GM19035 (cell line): Measurements from ENCODE around the gene PRKAR2B.

Source experiments
- ATAC-seq: cut with Tn5 transposase; IDR thresholded peaks from one replicate; pipeline ENCODE4 v1.9.1; 2021; ENCODE audit not compliant: unreplicated experiment

Gene PRKAR2B

GRCh38 chr7:107173691-107174406 is 129.3 kb downstream of the PRKAR2B start:
- ATAC-seq: peak; percentile 64

- ATAC-seq: no peak
Observed at GRCh38 chr7:107179326-107180164, 135.0 kb downstream of the PRKAR2B start.

DNA sequence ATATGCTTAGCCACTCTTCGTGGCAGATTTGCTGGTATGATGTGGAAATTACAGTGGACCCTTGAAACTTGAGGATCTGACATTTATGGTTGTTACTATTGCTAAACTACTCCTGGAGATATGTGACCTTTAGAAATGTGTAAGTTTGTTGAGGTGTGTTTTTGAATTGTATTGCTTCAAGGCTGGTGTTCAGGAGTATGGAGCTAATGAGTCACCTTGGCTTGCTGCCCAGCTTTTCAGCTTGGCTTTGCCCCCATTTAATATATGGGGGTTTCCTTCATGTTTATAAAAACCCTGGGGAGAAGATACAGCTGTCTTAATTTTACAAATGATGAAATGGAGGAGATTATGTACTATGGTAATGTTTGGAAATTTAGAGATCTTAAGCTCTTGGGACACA is 135.9 kb downstream of the PRKAR2B start:
- no peak for ATAC-seq

GRCh38 chr7:107181172-107181571 is 136.7 kb downstream of the PRKAR2B start:
- ATAC-seq: no peak

DNA sequence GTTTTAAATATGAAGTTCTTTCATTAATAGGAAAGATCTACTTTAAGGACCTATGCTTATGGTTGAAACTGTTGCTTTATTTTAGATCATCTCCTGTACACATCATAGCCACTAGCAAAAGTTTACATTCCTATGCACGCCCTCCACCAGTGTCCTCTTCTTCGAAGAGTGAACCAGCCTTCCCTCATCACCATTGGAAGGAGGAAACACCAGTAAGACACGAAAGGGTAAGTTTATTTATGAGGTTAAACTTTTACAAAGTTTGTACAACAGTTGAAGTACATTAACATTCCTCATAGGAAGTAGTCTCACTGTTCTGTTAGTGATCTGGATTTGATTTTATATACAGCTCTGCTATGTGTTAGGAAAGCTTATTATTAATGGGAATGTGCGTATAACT is 141.2 kb downstream of the PRKAR2B start:
- ATAC-seq: no peak

GRCh38 chr7:107186240-107186639 is 141.7 kb downstream of the PRKAR2B start:
- ATAC-seq: no peak

GRCh38 chr7:107187774-107188173 is 143.3 kb downstream of the PRKAR2B start:
- ATAC-seq: no peak

DNA sequence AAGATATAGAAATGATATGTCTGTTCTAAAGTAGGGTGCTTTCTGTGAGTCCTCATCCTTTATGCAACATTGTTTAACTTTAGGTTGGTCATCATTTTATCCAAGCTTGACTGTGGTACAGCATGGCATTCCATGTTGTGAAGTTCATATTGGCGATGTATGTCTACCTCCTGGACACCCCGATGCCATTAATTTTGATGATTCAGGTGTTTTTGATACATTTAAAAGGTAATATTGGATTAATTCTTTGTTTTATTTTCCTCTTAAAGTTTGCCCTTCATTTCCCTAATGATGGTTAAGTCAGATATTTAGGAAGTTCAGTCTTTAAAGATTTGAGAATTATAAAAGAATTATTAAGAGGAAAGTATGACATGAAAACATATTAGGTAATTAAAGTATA is 145.6 kb downstream of the PRKAR2B start:
- ATAC-seq: no peak

DNA sequence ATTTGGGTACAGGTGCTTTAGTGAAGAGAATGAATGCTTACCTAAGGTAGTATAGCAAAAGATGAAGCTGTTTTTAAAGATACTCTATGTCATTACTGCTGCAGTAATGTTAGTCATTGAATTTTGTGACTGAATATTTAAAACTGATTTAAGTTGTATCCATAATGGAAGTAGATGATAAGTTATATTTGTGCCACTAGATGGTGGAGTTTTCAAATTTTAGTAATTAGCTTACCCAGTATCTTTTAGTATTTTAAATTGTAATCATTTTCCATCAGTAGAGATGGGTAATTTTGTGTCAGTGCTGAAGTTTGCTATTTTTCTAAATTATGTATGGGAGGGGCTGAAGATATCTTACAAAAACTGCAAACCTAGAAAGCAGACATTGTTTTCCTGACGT is 149.5 kb downstream of the PRKAR2B start:
- ATAC-seq: no peak

DNA sequence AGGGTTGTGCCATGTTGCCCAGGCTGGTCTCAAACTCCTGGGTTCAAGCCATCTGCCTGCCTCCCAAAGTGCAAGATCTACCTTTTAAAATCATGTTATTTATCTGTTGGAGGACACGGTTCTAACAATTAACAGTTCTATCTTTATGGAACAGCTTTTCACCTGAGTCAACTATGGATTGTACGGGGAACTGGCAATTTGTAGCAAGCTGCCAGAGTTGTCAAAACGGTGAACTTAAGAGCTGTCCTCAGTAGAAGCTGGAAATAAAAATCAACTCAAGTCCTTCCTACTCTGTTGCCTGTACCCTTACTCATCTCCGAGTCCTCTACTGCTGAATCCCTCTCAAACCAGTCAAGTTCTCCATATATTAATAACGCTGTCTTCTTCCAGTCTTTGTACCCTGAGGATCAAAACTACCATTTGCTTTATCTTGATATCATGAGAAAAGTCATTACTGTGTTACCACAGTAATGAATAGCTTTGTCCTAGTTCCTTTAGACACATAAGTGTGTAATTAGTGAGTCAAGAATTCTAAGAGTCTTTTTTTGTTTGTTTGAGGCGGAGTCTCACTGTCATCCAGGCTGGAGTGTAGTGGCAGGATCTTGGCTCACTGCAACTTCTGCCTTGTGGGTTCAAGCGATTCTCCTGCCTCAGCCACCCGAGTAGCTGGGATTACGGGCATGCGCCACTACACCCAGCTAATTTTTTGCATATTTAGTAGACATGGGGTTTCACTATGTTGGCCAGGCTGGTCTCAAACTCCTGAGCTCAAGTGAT is 152.5 kb downstream of the PRKAR2B start:
- no peak for ATAC-seq

GRCh38 chr7:107201795-107202450 is 157.4 kb downstream of the PRKAR2B start:
- no peak for ATAC-seq

- no peak for ATAC-seq
Observed at GRCh38 chr7:107203607-107204006, 159.1 kb downstream of the PRKAR2B start.

GRCh38 chr7:107206136-107206535 is 161.6 kb downstream of the PRKAR2B start:
- no peak for ATAC-seq

DNA sequence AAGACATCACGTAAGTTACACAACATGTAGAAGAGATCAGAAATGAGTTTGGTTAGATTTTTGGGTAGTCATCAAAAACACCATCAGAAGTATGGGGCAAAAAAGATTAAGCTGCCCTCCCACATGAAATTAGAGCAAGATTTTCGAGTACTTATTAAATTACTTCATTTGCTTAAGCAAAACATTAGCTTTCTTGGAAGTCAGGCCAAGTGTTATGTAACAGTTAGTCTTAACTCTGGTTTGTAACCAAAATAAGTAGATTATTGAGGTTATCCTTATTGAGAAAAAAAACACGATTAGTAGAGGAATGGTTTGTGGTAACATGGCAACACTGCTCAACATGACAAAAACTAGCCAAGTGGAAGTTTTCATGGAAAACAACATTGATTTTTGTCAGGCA is 162.2 kb downstream of the PRKAR2B start:
- no peak for ATAC-seq

DNA sequence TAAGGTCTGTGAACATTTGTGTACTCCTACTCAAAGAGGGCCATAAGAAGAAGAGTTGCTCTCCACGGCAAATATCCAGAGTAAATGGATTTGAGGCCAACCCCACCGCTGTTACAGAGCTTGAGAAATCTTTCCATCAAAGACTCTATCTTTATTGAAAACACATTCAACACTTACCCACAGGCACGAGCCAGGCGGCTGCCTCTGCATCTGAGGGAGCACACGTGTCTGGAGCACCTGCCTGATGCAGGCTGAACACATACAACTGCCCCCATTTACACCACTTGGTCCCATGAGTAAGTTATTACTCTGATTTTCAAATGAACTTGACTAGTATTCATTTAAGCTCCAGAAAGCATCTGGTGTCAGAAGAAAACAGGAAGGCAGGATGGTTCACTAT is 163.0 kb downstream of the PRKAR2B start:
- no peak for ATAC-seq

- no peak for ATAC-seq
Observed at GRCh38 chr7:107208024-107208521, 163.6 kb downstream of the PRKAR2B start.

- no peak for ATAC-seq
Observed at GRCh38 chr7:107208563-107208962, 164.1 kb downstream of the PRKAR2B start.

GRCh38 chr7:107209565-107209964 is 165.1 kb downstream of the PRKAR2B start:
- no peak for ATAC-seq

- ATAC-seq: no peak
Observed at GRCh38 chr7:107210400-107210799, 165.9 kb downstream of the PRKAR2B start.
